Transverse colon (tissue), 4 donors: ENCODE data around the gene SLAMF1. TPM values are rescaled to one million over a fixed set of nuclear protein-coding genes. Genes with fewer than 3 reads are reported as not detected.

Source experiments
- DNase-seq: peaks from one replicate; pipeline ENCODE4 v3.0.0-alpha.2; 2019
- H3K27ac ChIP-seq, 4 donors: fragments of 200-600 bp; sonication (generic); 2 replicates each; pipeline ENCODE4 v1.5.1; 2016 to 2018; ENCODE audit warnings: inconsistent platforms in 4 of 4
- H3K27me3 ChIP-seq: fragments of 200-600 bp; sonication (generic); 2 replicates; pipeline ENCODE4 v1.5.1; 2017; ENCODE audit warnings: inconsistent platforms
- H3K36me3 ChIP-seq, 4 donors: fragments of 200-600 bp; sonication (generic); 2 replicates each; pipeline ENCODE4 v1.5.1; 2017 to 2019; ENCODE audit warnings: inconsistent platforms in 4 of 4
- H3K4me1 ChIP-seq, 4 donors: fragments of 200-600 bp; sonication (generic); 2 replicates each; pipeline ENCODE4 v1.5.1; 2017 to 2020; ENCODE audit warnings: inconsistent platforms in 4 of 4
- H3K4me3 ChIP-seq, 4 donors: fragments of 200-600 bp; sonication (generic); 1 replicate in 1 of 4; 2 replicates in 3 of 4; pipeline versions ENCODE4 v1.5.1 to v1.6.1; 2017 to 2019; ENCODE audit warnings: inconsistent platforms in 4 of 4
- H3K9me3 ChIP-seq, 2 donors: fragments of 200-600 bp; sonication (generic); 2 replicates each; pipeline ENCODE4 v1.5.1; 2017 to 2019; ENCODE audit warnings: inconsistent platforms in 2 of 2
- CTCF ChIP-seq, 5 experiments: fragments of 200-600 bp in 3 of 5; fragments of 450-650 bp in 2 of 5; sonication (generic) in 3 of 5; IDR thresholded peaks; 1 replicate in 2 of 5; 2 replicates in 3 of 5; pipeline ENCODE4 v1.5.1; 2016 to 2017; ENCODE audit warnings: antibody characterized with exemption in 5 of 5, inconsistent platforms in 3 of 5, mild to moderate bottlenecking in 2 of 5, moderate library complexity in 1 of 5
- EP300 ChIP-seq: sonication (generic); formaldehyde crosslinking; IDR thresholded peaks from one replicate; pipeline ENCODE4 v1.6.1; 2017; ENCODE audit warnings: antibody characterized with exemption, low read depth
- POLR2A ChIP-seq: fragments of 450-650 bp; IDR thresholded peaks from one replicate; pipeline ENCODE4 v1.6.1; 2016; ENCODE audit warnings: antibody characterized with exemption, mild to moderate bottlenecking, moderate library complexity
- POLR2AphosphoS5 ChIP-seq, 3 donors: sonication (generic); formaldehyde crosslinking; IDR thresholded peaks; one replicate each; pipeline ENCODE4 v1.6.1; 2016; ENCODE audit warnings: antibody characterized with exemption in 3 of 3
- WGBS, 2 donors: methylation state at CpG; one replicate each; pipeline ENCODE4 v1.1.5; 2018; ENCODE audit warnings: low coverage in 1 of 2; 5-methylcytosine and 5-hydroxymethylcytosine counted together
- in situ Hi-C, 4 donors: fragments of 200-750 bp; cut with MboI; loops; one replicate each; pipeline versions ENCODE4 v1.15.0 to v1.15.1; 2017; ENCODE audit warnings: low sequenced_read_pairs in 3 of 4, low pct_ligation_motif_present in 1 of 4, low pct_unique_long_range_greater_than_20kb in 1 of 4
- intact Hi-C: fragments of 100-400 bp; cut with DNase I; formaldehyde crosslinking; loops from one replicate; pipeline ENCODE4 v1.15.1; 2023; ENCODE audit warnings: low total_unique reads
- total RNA-seq, 4 donors: library from RNA; depleted of rRNA; stranded (reverse); fragments of >200 nt; gene quantifications; one replicate each; pipeline ENCODE4 v1.1.0, GENCODE V29; 2016

Gene SLAMF1
- total RNA-seq, 4 donors from 2014 or later = 1.1 to 3.3 (median 3.2) TPM; not detected in 1

- intact Hi-C loops = no loop called here
- in situ Hi-C loops = no loop called here
- TF ChIP-seq POLR2A = no peak
- no peak for TF ChIP-seq POLR2AphosphoS5 (IDR thresholded peaks at IDR 0.05)
- no peak for TF ChIP-seq CTCF (IDR thresholded peaks at IDR 0.05)
- no peak for TF ChIP-seq EP300
- H3K4me3 ChIP-seq = no peak overlapping the region
- no peaks in the 10 kb centered on the region for H3K36me3 ChIP-seq
- 87% methylated on average over 1 of the region's 1 CpG; no CpG with 5 or more reads in 1 of the 2 donors for WGBS, 2 donors
- peak overlapping the region in 1 of 4 donors; percentile 0 for H3K27ac ChIP-seq
- no peaks in the 10 kb centered on the region for H3K27me3 ChIP-seq
- DNase-seq = no peak
- no peaks in the 10 kb centered on the region for H3K9me3 ChIP-seq
- H3K4me1 ChIP-seq = peaks cover 0 to 13% (median 0%) of the 10 kb centered on the region in 4 donors
These were observed 20.1 kb downstream of the SLAMF1 start for GRCh38 chr1:160626509-160627342.

GRCh38 chr1:160625725-160626498 lies 20.9 kb downstream of the SLAMF1 start:
- TF ChIP-seq EP300 = no peak
- no peak for TF ChIP-seq POLR2A
- no peak for TF ChIP-seq CTCF (IDR thresholded peaks at IDR 0.05)
- TF ChIP-seq POLR2AphosphoS5 (IDR thresholded peaks at IDR 0.05) = no peak
- H3K4me3 ChIP-seq = no peak overlapping the region
- H3K36me3 ChIP-seq = no peaks in the 10 kb centered on the region
- peaks cover 0 to 13% (median 0%) of the 10 kb centered on the region in 4 donors for H3K4me1 ChIP-seq
- in situ Hi-C loops (no loop called here), intact Hi-C loops (no loop called here)
- H3K9me3 ChIP-seq = no peaks in the 10 kb centered on the region
- WGBS, 2 donors = 69 to 81% methylated on average over 4 to 10 of the region's 10 CpGs
- peak overlapping the region in 1 of 4 donors; percentile 36 for H3K27ac ChIP-seq
- no peak for DNase-seq
- H3K27me3 ChIP-seq = no peaks in the 10 kb centered on the region

GRCh38 chr1:160625321-160625720 lies 21.5 kb downstream of the SLAMF1 start:
- 74 to 100% methylated on average over 1 of the region's 1 CpG for WGBS, 2 donors
- DNase-seq = no peak
- no peaks in the 10 kb centered on the region for H3K27me3 ChIP-seq
- H3K4me1 ChIP-seq = peaks cover 0 to 10% (median 0%) of the 10 kb centered on the region in 4 donors
- peak overlapping the region in 1 of 4 donors; percentile 36 for H3K27ac ChIP-seq
- no peaks in the 10 kb centered on the region for H3K9me3 ChIP-seq
- in situ Hi-C loops (no loop called here), intact Hi-C loops (no loop called here)
- no peak overlapping the region for H3K4me3 ChIP-seq
- no peaks in the 10 kb centered on the region for H3K36me3 ChIP-seq
- TF ChIP-seq POLR2A (no peak), POLR2AphosphoS5 (IDR thresholded peaks at IDR 0.05) (no peak), CTCF (IDR thresholded peaks at IDR 0.05) (no peak), EP300 (no peak)

- no peaks in the 10 kb centered on the region for H3K9me3 ChIP-seq
- in situ Hi-C loops = loop anchor here in 1 of 4 donors (25.0 kb wide), 1 partner anchor 187 kb away; no protein-coding TSS in a partner anchor
These were observed 22.4 kb downstream of the SLAMF1 start for GRCh38 chr1:160624464-160624863.

More at GRCh38 chr1:160624464-160624863, 22.4 kb downstream of the SLAMF1 start:
- peaks cover 0 to 8% (median 0%) of the 10 kb centered on the region in 4 donors for H3K4me1 ChIP-seq
- H3K36me3 ChIP-seq = no peaks in the 10 kb centered on the region
- no peak for DNase-seq
- H3K27ac ChIP-seq = peak overlapping the region in 2 of 4 donors; percentile 23 to 36
- no peak overlapping the region for H3K4me3 ChIP-seq
- intact Hi-C loops = no loop called here
- 61 to 71% methylated on average over 3 of the region's 3 CpGs for WGBS, 2 donors
- no peak for TF ChIP-seq POLR2AphosphoS5 (IDR thresholded peaks at IDR 0.05)
- TF ChIP-seq EP300 = no peak
- no peak for TF ChIP-seq CTCF (IDR thresholded peaks at IDR 0.05)
- no peak for TF ChIP-seq POLR2A
- H3K27me3 ChIP-seq = no peaks in the 10 kb centered on the region
